ENCODE measurements around the gene PROCR.
"Not testable (repeated sequence)": the region's sequence is repeated elsewhere in the genome, so short reads cannot be mapped to it uniquely, and the experiment has no call there.

PROCR gene

GRCh38 chr20:35171753-35172433, at the start of gene PROCR:
Gene PROCR (plus strand): TSS chr20:35172072. CDS start chr20:35172155, 83 bp downstream.
- DNase-seq = peak; percentile 15

- DNase-seq = no peak
These were observed 49.0 kb upstream of the PROCR start for GRCh38 chr20:35122756-35123405.

- no peak for DNase-seq
These were observed 46.1 kb upstream of the PROCR start for GRCh38 chr20:35125753-35126152.

- no peak for DNase-seq
These were observed 42.2 kb upstream of the PROCR start for GRCh38 chr20:35129647-35130069.

- no peak for DNase-seq
These were observed 39.9 kb upstream of the PROCR start for GRCh38 chr20:35131934-35132333.

- DNase-seq = no peak
These were observed 38.8 kb upstream of the PROCR start for GRCh38 chr20:35133031-35133430.

GRCh38 chr20:35133735-35134134, 38.1 kb upstream of the PROCR start:
- DNase-seq = no peak

GRCh38 chr20:35134472-35134871, 37.4 kb upstream of the PROCR start:
- no peak for DNase-seq

- no peak for DNase-seq
These were observed 37.0 kb upstream of the PROCR start for GRCh38 chr20:35134880-35135279.

GRCh38 chr20:35135867-35136586, 35.8 kb upstream of the PROCR start:
- DNase-seq = no peak

- peak; percentile 30 for DNase-seq
These were observed 27.2 kb upstream of the PROCR start for GRCh38 chr20:35144694-35145093.

GRCh38 chr20:35145141-35145564, 26.7 kb upstream of the PROCR start:
- DNase-seq = peak; percentile 70

GRCh38 chr20:35146299-35146919, 25.5 kb upstream of the PROCR start:
- DNase-seq = no peak

GRCh38 chr20:35146920-35147574, 24.8 kb upstream of the PROCR start, which contains the start of gene EDEM2:
Gene EDEM2 (minus strand): TSS chr20:35147336. CDS start chr20:35147258, 78 bp downstream.
- DNase-seq = peak; percentile 95

- not testable (repeated sequence) for DNase-seq
These were observed 24.2 kb upstream of the PROCR start for GRCh38 chr20:35147575-35148071.

GRCh38 chr20:35150846-35151579, 20.9 kb upstream of the PROCR start:
- DNase-seq = no peak

- DNase-seq = no peak
These were observed 20.1 kb upstream of the PROCR start for GRCh38 chr20:35151736-35152135.

- no peak for DNase-seq
These were observed 15.9 kb upstream of the PROCR start for GRCh38 chr20:35155936-35156335.

- no peak for DNase-seq
These were observed 14.9 kb upstream of the PROCR start for GRCh38 chr20:35156978-35157377.

GRCh38 chr20:35160341-35160740, 11.5 kb upstream of the PROCR start:
- not testable (repeated sequence) for DNase-seq

GRCh38 chr20:35164531-35164930, 7.3 kb upstream of the PROCR start:
- DNase-seq = not testable (repeated sequence)

Data from CD4-positive, alpha-beta T cell treated with Interleukin-10 for 1 hour (primary cell).